SH-SY5Y (cell line): ENCODE measurements around the gene P4HB.

ENCODE experiments used
- GATA2 ChIP-seq: IDR thresholded peaks from 2 replicates; pipeline ENCODE4 v1.6.1; 2011; ENCODE audit warnings: mild to moderate bottlenecking, low read depth, low read length
- GATA3 ChIP-seq: IDR thresholded peaks from 2 replicates; pipeline ENCODE4 v1.6.1; 2011; ENCODE audit warnings: low read depth, mild to moderate bottlenecking, low read length, moderate library complexity

- TF ChIP-seq GATA3 = no peak
- TF ChIP-seq GATA2 = no peak
Measured at GRCh38 chr17:81860756-81861568, 627 bp upstream of the P4HB start.
